HG03342 (cell line): Measurements from ENCODE around the gene ZBTB14.
A peak's percentile ranks its signal among the peaks of the same experiment; 100 is the strongest.

ENCODE experiments used
- ATAC-seq: cut with Tn5 transposase; IDR thresholded peaks from one replicate; pipeline ENCODE4 v1.9.1; 2021; ENCODE audit warnings: mild to moderate bottlenecking, moderate library complexity; ENCODE audit not compliant: unreplicated experiment

Gene ZBTB14, protein sequence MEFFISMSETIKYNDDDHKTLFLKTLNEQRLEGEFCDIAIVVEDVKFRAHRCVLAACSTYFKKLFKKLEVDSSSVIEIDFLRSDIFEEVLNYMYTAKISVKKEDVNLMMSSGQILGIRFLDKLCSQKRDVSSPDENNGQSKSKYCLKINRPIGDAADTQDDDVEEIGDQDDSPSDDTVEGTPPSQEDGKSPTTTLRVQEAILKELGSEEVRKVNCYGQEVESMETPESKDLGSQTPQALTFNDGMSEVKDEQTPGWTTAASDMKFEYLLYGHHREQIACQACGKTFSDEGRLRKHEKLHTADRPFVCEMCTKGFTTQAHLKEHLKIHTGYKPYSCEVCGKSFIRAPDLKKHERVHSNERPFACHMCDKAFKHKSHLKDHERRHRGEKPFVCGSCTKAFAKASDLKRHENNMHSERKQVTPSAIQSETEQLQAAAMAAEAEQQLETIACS

DNA sequence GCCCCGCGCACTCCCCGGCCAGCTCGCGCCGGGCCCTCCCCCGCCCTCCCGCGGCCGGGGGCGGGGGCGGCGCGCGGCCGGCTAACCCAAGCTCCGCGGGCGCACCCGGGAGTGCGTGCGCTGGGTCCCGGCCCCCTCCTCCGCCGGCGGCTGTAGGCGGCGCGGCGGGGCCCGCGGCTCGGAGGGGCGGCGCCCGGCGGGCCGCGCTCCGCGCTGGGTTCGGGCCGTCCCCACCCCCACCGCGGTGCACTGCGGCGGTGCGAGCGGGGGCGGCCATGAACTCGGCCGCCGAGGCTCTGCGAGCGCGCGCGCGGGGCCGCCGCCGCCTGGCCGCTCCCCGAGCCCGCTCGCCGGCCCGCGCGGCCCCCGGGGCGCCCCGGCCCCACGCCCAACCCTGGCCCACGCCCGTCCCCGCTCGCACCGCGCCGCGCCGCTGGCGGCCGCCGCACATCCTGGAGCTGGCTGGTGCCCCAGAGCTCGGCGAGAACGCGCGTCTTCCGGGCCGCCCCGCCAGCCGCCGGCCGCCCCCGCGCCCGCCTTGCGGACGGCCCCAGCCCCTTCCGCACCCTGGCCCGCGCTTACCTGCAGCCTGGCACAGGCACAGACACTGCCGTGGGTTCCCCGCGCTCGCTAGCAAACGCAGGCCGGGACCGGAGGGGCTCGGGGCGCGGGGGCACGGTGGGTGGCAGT is at the start of gene ZBTB14:
TSS of gene ZBTB14 (minus strand) at position 496 of the 690 bp plus-strand sequence. CDS start 2,480 bp downstream, outside the sequence.
- peak; percentile 35 for ATAC-seq

- no peak for ATAC-seq
Observed at GRCh38 chr18:5339202-5339834, 43.8 kb upstream of the ZBTB14 start.

DNA sequence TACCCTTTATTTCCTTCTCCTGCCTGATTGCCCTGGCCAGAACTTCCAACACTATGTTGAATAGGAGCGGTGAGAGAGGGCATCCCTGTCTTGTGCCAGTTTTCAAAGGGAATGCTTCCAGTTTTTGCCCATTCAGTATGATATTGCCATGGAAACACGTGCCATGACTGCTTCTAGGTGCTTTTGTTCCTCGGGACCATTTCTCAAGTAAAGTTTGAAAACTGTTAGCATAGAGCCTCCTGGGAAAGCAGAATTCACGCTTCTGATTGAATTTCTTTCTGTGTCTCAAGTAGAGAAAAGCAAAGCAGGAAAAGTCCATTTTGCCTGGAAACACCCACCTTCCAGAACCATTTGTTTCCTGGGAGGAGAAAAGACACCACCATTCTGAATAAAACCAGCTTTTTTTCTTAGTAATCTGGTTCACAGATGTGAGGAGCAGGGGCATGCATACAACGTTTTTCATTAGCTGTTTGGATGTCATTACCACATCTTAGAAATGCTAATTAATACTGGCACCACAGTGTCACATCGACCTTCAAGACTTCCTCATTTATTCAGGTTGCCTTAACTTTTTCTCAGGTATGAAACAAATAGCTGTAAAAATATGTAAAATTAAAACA is 39.0 kb upstream of the ZBTB14 start:
- ATAC-seq, result no peak

DNA sequence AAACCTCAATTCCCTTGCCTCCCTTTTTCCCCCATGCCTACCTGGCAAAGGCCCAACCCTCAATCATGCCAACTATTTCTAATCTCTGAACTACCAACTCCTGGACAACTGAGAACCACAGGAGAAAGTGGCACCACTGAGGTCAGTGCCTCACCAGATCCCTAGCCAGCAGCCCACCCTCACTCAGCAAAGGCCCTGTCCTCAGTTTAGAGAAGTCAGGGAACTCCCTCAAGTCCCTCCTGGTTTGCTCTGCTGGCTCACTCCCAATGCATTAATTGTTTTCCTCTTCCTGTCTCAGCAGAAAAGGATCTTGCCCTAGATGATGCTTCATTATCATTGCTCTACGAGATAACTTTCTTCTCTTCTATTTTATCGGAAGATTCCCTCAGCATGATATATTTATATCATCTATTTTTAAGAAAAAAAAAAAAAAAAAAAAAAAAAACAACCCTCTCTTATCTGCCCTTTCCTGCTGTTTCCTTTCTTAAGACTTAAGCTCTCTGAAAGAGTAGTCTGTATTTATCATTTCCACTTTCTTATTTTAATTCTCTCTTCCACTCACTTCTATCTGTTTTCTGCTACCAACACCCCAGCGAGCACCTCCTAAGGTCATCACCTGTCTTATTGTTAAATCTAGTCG is 22.7 kb upstream of the ZBTB14 start:
- ATAC-seq, result no peak

DNA sequence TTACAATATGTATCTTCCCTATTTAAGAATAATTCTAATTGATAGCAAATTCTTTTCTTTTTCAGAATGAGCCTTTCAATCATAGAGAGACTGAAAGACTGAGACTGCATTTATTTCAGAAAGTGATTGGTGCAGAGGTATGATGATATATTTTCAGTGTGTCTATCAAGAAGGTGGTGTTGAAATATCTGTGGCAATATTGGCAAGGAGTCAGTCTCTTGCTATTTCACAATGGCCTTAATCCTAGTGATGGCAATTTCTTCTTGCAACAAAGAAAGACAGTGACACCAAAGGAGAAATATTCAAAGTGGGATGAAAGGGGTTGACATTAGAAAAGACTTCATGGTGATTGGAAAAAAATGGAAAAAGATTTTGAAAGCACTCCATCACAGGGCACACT is 21.7 kb upstream of the ZBTB14 start:
- no peak for ATAC-seq

DNA sequence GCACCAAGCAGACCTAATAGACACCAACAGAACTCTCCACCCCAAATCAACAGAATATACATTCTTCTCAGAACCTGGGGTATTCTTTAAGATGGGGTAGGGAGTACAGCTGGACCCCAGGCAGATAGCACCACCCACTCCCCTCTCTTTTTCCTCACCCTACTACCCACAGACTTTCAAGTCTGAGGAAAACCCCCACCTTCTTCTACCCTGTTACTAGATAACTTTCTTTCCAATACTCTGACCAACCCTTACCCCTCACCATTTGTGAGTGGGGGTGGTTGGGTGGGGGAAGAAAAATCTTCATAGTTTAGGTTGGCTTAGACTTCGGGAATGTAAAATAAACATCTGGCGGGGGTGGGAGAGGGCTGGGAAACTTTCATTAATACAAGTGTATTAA is 20.3 kb upstream of the ZBTB14 start:
- ATAC-seq, result no peak

- no peak for ATAC-seq
Observed at GRCh38 chr18:5311301-5311989, 15.9 kb upstream of the ZBTB14 start.

DNA sequence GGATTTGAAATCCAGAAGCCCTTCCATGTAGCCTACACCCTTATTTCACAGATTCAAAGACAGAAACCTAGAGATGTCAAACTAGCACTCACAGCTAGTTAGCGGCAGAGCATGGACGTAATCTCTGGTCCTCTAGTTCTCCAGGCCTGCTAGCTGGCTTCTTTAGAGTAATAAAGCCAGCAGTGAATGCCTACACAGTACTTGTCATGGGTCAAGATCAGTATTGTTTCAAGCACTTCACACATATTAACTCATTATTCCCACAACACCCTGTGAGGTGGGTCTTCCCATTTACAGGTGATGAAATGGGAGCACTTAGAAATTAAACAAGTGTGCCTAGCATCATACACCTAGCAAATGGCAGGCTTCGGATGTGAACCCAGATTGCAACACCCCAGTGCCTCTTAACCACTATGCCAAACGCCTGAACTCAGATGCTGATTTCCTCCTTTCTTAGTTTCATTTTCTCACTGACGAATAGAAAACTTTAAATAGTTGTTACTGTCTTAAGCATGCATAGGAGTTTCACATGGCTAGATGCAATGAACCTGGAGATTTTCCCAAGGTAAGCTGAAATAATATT is 14.5 kb upstream of the ZBTB14 start:
- ATAC-seq, result peak; percentile 95

DNA sequence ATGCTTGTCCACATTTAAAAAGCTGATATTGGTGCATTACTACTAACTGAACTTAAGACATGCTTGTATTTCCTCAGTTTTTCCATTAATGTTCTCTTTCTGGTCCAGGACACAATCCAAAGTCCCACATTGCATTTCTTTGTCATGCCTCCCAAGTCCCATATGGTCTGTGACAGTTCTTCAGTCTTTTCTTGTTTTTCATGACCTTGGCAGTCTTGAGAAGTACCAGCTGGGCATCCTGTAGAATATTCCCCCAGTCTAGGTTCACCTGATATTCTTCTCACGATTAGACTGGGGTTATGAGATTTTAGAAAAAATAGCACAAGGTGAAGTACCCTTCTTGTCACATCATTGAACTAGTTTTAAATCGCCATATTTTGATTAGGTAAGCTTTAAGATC is 10.3 kb upstream of the ZBTB14 start:
- no peak for ATAC-seq

- ATAC-seq, result no peak
Observed at GRCh38 chr18:5304232-5304631, 8.7 kb upstream of the ZBTB14 start.

GRCh38 chr18:5303636-5304035 is 8.1 kb upstream of the ZBTB14 start:
- no peak for ATAC-seq

GRCh38 chr18:5302606-5303005 is 7.1 kb upstream of the ZBTB14 start:
- ATAC-seq, result no peak

- ATAC-seq, result no peak
Observed at GRCh38 chr18:5300476-5301010, 5.0 kb upstream of the ZBTB14 start.

GRCh38 chr18:5298156-5298852 is 2.8 kb upstream of the ZBTB14 start:
- ATAC-seq, result no peak

GRCh38 chr18:5297597-5297996 is 2.1 kb upstream of the ZBTB14 start:
- no peak for ATAC-seq

- ATAC-seq, result peak; percentile 6
Observed at GRCh38 chr18:5296706-5297320, 1.3 kb upstream of the ZBTB14 start.

DNA sequence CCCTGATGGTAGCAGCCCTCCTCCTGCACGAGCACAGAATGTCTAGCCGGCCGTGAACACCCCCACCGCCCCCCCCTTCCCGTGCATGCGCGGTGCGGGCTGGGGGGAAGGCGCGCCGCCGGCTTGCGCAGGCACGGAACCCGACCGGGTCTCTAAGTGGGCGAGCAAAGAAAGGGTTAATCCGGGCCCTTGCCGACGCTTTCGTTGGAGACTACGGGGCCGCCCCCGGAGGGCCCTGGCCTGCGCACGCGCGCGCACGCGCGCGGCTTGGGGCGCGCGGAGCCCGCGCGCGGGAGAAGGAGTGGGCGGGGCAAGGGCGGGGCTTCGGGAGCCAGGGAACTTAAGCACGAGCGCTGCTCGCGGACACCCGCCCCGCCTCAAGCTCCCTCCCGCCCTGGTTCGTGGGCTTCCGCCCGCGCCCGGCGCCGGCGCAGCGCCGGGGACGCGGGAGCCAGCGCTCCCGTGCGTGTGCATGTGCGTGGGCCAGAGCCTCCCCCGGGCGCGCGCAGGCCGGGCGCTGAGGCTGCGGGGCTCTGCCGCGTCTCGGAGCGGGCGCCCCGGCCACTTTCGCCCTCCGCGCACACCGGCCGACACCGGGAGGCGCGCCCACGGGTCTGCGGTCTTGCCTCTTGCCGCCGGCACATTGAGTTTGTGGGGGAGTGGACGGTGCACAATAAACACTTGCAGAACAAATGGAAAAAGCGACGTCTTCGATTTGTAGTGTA is 617 bp upstream of the ZBTB14 start:
- ATAC-seq, result peak; percentile 59
